Left renal cortex interstitium (tissue), 4 donors: ENCODE measurements around the gene OBSL1. TPM values are rescaled to one million over a fixed set of nuclear protein-coding genes. Genes with fewer than 3 reads are reported as not detected.

Source experiments
- DNase-seq, 4 donors: peaks; one replicate each; pipeline ENCODE4 v3.0.0-alpha.2; 2013; ENCODE audit warnings: low read depth in 4 of 4, low spot score in 2 of 4, missing footprints in 1 of 4
- polyA plus RNA-seq, 4 donors: library from polyadenylated mRNA; unstranded; fragments of 120-200 nt; gene quantifications; one replicate each; pipeline ENCODE4 v1.2.1, GENCODE V29; 2013; ENCODE audit not compliant: insufficient read length in 4 of 4

The OBSL1 gene
- polyA plus RNA-seq, 4 donors, result 127 to 208 (median 175) TPM

DNA sequence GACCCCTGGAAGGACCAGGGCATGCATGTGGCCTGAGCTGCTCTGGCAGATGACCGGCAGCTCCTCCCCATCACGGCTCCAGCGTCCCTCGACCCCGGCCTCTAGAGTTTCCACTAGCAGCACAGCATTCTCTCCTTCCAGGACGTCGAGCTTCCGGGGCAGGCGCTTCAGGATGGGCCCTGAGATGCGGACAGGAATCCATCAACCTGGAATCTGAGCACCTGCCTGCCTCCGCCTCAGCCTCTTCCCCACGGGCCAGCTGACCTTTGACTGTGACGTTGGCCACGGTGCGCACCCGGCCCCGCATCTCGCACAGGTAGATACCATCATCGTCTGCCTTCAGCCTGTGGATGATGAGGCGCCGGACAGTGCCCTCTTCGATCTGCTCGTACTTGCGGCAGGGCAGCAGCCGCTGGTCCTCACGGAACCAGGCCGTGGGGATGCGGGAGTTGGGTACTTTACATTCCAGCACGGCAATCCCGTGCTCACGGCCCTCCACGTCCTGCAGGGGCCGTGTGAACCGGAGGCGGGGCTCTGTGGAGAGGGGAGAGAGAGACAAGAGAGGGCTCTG lies 3.5 kb downstream of the OBSL1 start:
- DNase-seq, result no peak

DNA sequence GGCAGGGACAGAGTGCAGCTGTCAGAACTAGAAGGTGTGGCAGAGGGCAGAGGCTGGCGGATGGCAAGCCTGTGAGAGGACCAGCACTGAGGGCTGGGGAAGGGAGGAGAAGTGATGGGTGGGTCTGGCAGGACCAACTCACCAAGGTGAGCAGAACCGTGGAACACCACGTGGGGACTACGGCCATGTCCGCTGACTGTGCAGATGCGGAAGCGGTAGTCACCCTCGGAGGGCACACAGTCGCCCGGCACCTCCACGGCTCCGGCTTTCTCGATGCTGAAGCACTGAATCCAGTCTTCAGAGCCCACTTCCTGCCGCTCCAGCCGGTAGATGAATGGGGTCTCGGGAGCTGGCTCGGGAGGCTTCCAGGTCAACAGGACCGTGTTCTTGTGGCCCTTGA lies 4.2 kb downstream of the OBSL1 start:
- no peak for DNase-seq

DNA sequence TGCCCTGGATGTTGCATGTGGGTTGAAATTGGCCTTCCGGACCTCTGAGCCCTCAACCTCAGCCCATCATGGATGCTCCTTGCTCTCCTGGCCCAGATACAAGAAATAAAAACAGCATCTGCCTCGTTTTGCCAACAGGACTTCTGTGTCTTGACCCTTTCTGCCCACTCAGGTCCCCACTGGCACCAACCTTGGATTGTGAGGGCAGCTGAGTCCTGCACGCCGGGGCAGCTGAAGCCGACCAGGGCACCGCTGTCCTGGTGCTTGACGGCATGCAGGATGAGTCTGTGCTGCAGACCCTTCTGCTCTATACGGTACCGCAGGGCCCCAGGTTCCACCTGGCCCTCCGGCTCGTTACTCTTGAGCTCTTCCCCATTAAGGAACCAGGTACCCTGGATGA lies 4.7 kb downstream of the OBSL1 start:
- DNase-seq, result no peak

DNA sequence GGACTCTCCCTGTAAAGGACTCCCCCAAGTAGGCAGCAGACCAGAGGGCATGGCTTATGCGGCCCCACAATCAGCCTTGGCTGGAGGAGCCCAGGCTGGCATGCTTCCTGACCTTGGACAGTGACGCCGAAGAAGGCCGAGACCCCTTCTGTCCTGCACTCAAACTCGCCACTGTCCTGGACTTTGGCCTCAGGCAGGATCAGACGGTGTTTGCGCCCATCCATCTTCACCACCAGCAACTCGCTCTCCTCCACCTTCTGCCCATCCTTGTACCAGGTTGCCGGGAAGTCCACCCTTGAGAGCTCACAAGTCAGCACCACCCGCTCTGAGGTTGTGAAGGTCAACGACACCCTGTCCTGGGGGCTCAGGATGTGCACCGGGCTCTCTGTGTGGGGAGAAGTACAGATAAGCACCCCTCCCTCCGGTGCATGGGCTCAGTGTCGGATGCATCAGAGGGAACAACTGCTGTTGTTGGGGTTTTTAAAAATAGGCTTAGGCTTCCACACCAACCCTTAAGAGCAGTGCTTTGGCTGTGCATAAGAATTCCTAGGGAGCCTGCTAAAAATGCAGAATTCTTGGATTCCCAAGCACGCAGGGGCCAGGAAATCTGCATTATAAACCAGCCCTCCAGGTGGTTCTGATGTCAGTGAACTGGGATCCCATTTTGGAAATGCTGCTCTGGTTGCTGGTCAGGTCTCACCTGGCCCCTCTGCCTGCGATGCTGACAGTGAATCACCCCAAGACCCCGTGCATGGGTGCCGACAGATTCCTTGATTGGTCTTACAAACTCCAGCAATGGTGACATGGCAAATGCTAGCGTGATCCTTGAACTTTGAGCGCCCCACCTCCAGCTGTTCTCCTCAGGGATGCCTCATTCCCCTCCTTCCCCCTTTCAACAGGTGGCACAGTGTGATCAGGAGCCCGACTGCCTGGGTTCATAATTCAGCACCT lies 5.9 kb downstream of the OBSL1 start:
- DNase-seq, result no peak

DNA sequence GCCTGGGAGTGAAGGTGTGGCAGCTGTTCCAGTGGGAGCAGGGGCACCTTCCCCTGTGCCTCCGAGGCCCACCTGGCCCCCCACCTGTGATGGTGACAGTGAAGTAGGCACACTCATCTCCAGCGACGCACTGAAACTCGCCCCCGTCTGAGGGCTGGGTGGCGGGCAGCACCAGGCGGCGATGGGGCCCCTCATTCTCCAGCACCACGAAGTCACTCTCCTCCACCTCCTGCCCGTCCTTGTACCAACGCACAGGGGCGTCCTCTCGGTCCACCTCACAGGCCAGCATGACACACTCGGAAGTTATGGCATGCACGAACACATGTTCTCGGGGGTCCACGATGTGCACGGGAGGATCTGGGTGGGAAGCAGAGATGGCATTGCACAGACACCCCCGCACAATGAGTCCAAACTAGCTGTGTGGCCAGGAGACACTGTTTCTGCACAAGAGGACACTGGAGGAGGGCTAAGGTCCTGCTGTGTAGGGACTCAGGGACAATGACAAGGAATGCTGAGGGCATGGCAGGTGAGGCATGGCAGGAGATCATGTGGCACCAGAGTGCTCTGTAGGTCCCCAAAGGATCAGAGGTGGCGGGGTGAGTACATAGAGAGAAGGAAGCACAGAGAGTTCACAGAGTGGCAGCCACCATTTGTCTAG lies 7.9 kb downstream of the OBSL1 start:
- no peak for DNase-seq

DNA sequence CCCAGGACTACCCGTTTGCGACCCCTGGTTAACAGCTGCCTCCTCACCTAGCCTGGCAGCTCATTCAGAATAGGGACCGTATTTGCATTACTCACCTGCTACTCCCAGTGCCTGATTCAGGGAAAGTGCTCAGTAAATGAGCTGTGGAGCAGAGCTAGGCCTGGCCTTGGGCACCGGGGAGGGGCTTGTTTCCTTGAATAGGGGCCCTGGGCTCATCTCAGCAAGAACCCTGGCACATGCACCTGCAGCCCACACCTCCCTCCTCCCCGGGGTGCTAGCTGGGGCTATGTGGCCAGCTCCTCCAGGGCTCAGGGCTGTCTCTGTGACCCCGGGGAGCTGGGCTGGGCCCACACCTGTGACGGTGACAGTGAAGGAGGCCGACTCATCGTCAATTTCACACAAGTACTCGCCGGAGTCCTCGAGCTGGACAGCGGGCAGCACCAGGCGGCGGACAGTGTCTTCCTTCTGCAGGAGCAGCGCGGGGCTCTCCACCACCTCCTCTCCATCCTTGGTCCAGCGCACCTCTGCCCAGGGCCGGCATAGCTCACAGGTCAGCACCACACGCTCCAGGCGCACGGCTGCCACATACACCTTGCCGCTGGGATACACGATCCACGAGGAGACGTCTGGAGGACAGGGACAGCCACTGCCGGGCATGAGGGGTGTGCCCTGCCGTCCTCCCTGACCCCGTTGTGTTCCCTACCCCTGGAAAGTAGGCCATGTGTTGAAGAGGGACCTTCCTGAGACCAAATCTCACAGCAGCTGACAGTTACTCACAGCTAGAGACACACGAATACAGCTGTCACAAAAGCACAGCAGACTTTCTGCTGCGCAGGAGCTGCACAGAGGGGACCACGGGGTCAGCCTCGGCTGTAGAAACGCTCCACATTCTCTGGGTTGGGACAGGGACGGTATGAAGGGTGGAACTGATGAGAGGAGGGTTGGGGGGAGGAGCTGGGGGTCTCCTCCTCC lies 9.0 kb downstream of the OBSL1 start:
- DNase-seq, result no peak

DNA sequence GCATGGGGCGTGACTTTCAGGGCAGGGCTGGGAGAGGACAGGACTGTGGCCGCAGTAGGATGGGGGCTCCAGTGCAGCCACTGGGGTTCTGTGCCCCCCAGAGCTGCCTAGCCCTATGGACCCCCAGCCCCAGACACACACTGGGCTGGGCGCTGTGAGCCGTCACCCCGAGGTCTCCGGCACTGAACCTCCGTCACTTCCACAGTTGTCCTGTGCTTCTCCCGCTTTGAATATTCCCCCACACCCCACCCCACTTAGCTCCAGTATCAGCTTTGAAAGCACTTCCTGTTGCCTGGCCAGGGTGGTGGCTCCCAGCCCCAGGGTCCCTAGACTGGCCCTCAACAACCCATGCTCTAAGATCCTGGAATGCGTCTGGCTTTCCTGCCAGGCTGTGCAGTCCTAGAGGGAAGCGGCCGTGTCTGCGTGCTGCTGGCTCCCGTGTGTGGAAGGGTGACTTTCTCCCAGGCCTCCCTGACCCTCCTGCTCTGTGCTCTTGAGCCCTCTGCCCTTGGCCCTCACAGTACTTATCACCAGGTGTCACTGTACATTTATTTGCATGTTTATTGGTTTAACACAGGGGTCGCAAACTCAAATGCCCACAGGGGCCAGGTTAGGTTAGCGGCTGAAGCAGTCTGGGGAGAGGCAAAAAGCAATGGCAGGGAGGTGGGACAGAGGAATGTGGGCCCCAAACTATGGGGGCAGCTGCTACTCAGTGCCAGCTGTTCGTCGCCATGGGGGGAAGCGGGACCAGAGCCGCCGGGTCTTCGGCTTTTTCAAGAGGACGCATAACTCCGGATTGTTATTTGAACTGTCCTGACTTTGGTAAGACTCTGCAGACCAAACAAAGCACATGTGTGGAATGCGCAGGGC lies 9.9 kb downstream of the OBSL1 start:
- no peak for DNase-seq

DNA sequence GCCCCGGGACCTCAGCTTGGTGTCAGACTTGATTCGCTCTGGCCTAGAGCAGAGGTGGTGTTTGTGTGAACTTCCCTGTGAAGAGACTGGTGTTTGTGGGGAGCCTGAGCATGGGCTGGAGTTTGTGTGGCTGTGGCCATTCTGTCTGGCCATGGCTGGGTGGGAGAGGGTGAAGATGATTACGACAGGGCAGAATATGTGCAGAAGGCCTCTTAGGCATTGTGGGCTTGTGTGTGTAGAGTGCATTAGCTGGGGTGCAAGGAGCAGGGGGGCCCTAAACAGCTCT lies 10.5 kb downstream of the OBSL1 start:
- no peak for DNase-seq

DNA sequence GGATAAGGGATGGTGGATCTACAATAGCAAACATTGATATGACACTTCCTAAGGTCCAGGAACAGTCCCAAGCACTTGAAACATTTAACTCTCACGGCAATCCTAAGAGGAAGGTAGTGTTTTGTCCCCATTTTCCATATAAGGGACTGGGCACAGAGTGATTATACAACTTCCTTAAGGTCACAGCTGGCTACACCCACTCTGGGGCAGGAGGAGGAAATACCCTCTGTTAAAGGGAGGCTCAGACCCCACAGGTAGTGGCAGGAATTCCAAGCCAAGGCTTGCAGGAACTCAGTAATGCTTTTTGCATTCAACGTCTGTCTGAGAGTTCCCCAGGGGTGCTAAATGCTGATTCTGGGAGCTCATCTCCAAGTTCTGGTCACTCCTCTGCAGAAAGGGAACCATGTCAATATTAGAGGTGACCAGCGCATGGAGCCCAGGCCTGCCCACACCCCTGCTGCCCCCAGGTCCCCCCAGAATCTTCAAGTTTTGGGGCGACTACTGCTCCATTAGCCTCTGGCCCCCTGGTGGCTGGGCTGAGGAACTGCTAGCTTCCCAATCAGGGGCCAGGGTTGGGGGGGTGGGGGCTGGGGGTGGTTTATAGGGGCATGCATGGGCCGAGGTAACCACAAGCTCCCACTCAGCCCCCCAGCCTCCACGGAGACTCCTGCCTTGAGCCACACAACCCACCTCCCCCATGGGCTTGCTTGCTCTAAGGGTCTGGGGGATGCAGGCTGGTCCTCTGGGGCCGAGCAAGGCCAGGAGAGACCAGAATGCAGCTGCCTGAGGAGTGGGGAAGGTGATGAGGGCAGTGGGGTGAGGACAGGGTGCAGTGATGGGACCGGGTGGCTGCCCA lies 11.1 kb downstream of the OBSL1 start:
- DNase-seq, result no peak

DNA sequence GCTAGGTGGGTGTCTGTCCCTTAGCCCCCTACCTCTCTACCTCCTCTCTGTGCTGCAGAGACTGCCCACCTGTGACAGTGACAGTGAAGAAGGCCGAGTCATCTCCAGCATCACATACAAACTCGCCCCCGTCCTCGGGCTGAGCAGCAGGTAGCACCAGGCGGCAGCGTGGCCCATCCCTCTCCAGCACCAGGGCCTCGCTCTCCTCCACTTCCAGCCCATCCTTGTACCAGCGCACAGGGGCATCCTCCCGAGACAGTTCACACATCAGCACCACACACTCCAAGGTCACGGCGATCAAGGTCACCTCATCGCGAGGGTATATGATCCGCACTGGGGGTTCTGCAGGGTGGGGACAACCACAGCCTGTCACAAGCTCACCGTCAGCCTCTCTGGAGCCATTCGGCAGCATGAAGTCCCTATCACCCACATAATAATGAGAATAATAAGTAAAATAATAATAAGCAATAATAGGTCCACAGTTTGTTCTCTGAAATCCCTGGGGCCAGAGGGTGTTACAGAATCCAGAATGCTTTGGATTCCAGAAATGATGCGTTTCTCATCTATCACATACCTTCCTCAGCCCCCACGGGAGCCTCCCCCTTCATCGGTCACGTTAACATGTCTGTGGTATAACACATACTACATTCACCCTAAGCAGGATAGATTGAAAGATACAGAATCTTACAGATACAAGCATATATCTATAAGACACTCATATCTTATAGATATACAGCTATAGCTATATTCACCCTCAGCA lies 12.0 kb downstream of the OBSL1 start:
- DNase-seq, result no peak

DNA sequence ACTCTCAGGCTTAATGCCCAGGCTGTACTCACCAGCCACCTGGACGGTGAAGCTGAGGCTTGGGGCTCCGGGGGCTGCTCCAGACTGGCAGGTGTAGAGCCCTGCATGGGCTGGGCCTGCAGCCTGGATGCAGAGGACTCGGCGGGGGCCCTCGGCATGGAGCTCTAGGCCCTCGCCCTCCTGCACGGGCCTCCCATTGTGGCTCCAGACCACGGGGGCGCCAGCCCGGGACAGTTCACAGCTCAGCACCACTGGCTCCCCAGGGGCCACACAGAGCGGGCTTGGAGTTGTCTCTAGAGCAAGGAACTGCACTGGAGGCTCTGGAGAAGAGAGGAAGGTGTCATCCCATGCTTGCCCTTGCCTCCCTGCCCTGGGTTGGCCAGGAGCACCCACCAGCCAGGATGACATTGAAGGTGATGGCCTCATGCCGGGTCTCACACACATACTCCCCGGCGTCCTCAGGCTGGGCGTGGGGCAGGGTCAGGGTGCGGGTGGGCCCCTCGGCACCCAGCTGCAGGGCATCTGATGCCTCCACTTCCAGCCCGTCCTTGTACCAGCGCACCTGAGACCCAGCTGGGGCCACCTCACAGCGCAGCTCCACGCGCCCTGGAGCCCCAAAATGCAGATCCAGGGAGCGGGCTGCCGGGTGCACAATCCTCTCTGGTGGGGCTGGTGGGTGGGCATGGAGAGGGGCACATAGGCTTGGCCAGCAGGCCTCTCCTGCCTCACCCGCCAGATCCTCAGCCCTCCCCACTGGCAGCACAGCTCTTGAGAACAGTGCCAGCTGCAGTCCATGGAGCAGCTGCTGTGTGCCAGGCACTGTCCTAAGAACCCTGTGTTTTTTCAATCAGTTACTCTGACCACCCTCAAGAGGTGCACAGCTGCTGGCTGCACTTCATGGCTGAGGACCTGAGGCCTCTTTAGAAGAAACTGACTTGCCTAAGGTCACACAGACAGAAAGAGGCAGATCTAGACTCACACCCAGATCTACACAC lies 13.3 kb downstream of the OBSL1 start:
- no peak for DNase-seq

DNA sequence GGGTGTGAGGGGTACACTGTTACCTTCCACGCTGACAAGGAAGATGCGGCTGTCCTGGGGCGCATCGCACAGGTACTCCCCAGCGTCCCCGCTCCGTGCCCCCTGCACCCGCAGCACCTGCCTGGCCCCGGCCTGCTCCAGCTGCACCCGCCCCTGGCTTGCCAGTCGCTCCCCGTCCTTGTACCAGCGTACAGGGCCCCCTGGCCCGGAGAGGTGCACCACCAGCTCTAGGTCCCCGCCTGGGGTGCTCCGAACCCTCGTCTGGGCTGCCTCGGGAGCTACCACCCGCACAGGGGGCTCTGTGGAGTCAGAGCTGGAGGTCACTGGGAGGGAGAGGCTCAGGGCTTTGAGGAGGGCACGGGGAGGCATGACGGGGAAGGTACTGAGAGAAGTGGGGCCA lies 14.0 kb downstream of the OBSL1 start:
- DNase-seq, result no peak

DNA sequence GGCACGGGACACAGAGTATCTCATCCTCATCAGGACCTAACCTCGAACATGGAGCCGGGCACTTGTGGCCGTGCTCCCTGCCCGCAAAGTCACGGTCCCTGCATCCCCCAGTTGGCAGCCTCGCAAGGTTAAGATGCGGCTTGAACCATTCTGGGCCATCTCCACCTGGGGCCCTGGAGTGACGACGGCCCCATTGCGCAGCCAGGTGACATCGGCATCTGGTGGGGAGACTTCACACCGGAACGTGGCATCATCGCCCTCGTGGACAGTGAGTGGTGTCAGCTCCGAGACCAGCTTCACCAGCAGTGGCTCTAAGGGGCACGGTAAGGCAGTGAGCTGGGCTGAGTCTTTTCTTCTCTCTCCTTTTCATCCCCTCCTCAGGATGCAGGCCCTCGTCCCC lies 14.9 kb downstream of the OBSL1 start:
- no peak for DNase-seq

DNA sequence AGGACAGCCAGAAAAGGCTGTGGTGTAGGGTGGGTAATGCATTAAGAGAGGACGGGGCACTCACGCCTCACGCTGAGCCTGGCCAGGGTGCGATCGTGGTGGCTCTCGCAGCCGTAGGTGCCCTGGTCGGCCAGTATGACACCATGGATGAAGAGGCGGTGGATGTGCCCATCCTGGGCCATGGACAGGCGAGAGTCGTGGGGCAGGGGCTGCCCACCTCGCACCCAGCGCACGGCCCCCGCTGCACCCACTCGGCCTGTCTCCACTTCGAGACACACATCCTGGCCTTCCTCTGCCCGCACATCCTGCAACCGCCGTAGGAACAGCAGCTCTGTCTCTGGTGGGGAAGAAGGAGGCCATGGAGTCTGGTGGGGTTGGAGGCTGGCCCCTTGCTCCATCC lies 15.4 kb downstream of the OBSL1 start:
- no peak for DNase-seq

DNA sequence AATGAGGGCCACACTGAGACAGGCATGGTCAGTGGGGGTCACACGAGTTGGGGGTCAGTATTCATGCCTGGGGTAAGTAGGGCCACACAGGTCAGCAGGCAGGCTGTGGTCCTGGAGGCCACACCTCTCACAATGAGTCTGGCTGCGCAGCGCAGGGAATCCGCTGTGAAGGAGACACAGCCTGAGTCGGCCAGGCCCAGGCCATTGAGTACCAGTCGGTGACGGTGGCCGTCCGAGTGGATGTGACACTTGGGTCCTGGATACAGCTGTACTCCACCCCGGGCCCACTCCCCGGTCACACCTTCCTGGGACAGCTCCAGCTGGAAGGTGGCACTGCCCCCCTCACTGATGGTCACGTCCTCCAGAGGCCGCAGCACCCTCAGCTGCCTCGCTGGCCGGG lies 17.0 kb downstream of the OBSL1 start:
- DNase-seq, result no peak

DNA sequence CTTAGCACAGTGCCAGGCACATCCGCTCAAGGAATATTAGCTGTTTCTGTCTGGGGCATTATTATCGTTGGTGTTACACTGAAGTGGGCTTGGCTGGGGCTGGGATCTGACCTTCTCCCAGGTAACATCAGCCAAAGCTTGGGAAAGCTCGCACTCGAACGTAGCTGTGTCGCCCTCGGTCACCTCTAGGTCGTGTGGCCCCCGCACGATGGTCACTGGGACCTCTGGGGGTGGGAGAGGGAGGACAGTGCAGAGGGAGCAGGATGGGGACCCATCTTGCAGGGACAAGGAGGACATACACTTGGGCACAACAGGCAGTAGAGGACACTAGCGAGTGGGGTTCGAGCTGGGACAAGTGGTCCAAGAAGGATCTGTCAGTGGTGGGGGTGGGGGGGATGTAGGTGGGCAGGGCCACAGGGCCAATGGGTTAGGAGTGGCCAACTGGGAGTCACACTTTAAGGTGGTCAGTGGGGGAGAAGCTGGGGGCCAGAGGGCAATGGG lies 17.8 kb downstream of the OBSL1 start:
- no peak for DNase-seq

DNA sequence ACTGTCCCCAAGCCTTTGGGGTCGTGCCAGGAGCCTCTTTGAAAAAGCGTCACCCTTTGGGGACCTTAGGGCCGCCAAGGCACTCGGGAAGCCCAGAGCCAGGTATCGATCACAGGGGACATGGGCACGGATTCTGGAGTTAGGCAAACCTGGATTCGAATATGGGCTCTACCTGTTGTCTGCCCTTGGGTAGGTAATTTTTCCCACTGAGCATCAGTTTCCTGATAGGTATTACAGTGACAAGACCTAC lies 18.2 kb downstream of the OBSL1 start:
- no peak for DNase-seq
